ENCODE results near the gene KLF13. TPM values are rescaled to one million over a fixed set of nuclear protein-coding genes. Genes with fewer than 3 reads are reported as not detected.

Gene KLF13
- total and polyA plus RNA-seq, 2 donors (not counting 1 experiment from before 2014, with no cell fraction given), result 65.5 to 140 TPM

- intact Hi-C loops (cut with micrococcal nuclease), result loop anchor here (2.0 to 5.0 kb wide), 4 partner anchors 46 to 95 kb away; no protein-coding TSS in a partner anchor
- no peak for ATAC-seq (ENCODE audit: low read depth)
- 63% methylated on average over 15 of the region's 21 CpGs for WGBS (ENCODE audit: insufficient coverage)
- Histone ChIP-seq H3K9me3 (ENCODE audit: control extremely low read depth in 1 of 3, control insufficient read depth in 2 of 3, insufficient read depth in 1 of 3, low read length in 2 of 3) (no peaks in the 10 kb centered on the region), H3K4me3 (ENCODE audit: control extremely low read depth in 1 of 5, extremely low read depth in 1 of 5, insufficient read depth in 1 of 5, low read depth in 2 of 5, low read length in 4 of 5) (peak overlapping the region in 4 of 5 experiments; percentile 81 to 90 (median 84)), H2AFZ (ENCODE audit: insufficient read depth, low read depth, low read length, poor library complexity, severe bottlenecking) (peak overlapping the region; percentile 87), H3K36me3 (replicated peaks in 1 of 2; ENCODE audit: control extremely low read depth in 1 of 2, control insufficient read depth in 1 of 2, extremely low read depth in 1 of 2, insufficient read depth in 2 of 2, low read length in 1 of 2) (no peaks in the 10 kb centered on the region), H3K4me1 (ENCODE audit: control insufficient read depth in 2 of 2, insufficient read depth in 2 of 2, low read length in 2 of 2) (peaks cover 7 to 20% of the 10 kb centered on the region in 2 donors), H3K4me2 (replicated peaks; ENCODE audit: low read depth, low read length, poor library complexity, severe bottlenecking) (peak overlapping the region; percentile 99), H3K27ac (ENCODE audit: low read length in 2 of 2) (no peak overlapping the region), H3K27me3 (replicated peaks in 1 of 4; ENCODE audit: control extremely low read depth in 1 of 4, control insufficient read depth in 3 of 4, insufficient read depth in 4 of 4, low read length in 3 of 4) (no peaks in the 10 kb centered on the region), H3K9ac (ENCODE audit: low read length) (peak overlapping the region; percentile 83), H4K20me1 (ENCODE audit: control insufficient read depth, insufficient read depth, low read length, poor library complexity, severe bottlenecking) (no peaks in the 10 kb centered on the region), H3K79me2 (ENCODE audit: control insufficient read depth, insufficient read depth, low read length) (no peaks in the 10 kb centered on the region)
- peak; percentile 52 for DNase-seq
- Mint-ChIP-seq H3K4me3 (peak overlapping the region; percentile 94), H3K27ac (peak overlapping the region; percentile 73), H3K4me1 (peaks cover 12% of the 10 kb centered on the region), H3K27me3 (no peaks in the 10 kb centered on the region), H3K9me3 (ENCODE audit: insufficient read depth) (no peaks in the 10 kb centered on the region)
- CTCF ChIA-PET, result interaction anchor here (1.9 to 2.6 kb wide), 2 partner anchors 41 to 95 kb away, joined by 15 to 19 read pairs; no protein-coding TSS in a partner anchor
- POLR2A ChIA-PET, result interaction anchor here (0.5 to 0.7 kb wide), 2 partner anchors 27 to 42 kb away, joined by 4 read pairs; no protein-coding TSS in a partner anchor
- TF ChIP-seq CTCF (IDR thresholded peaks at IDR 0.05) (no peak), EZH2 (IDR thresholded peaks at IDR 0.05; ENCODE audit: borderline replicate concordance, insufficient read depth, low read depth, low read length, poor library complexity, severe bottlenecking) (no peak)
Observed at GRCh38 chr15:31393444-31394091, 66.9 kb downstream of the KLF13 start.

Measured in B cell (primary cell).